ENCODE measurements around the gene XXYLT1.
"Not testable (repeated sequence)": the region's sequence is repeated elsewhere in the genome, so short reads cannot be mapped to it uniquely, and the experiment has no call there.

XXYLT1 gene

GRCh38 chr3:195042743-195043606 is 228.0 kb downstream of the XXYLT1 start:
- no peak for DNase-seq (ENCODE audit: low spot score)

- no peak for DNase-seq (ENCODE audit: low spot score)
Measured at GRCh38 chr3:195041871-195042742, 228.9 kb downstream of the XXYLT1 start.

GRCh38 chr3:195040773-195041520 is 230.0 kb downstream of the XXYLT1 start:
- DNase-seq (ENCODE audit: low spot score): no peak

GRCh38 chr3:195040094-195040493 is 230.9 kb downstream of the XXYLT1 start:
- DNase-seq (ENCODE audit: low spot score): no peak

- no peak for DNase-seq (ENCODE audit: low spot score)
Measured at GRCh38 chr3:195039180-195039843, 231.6 kb downstream of the XXYLT1 start.

- no peak for DNase-seq (ENCODE audit: low spot score)
Measured at GRCh38 chr3:195038161-195038560, 232.8 kb downstream of the XXYLT1 start.

- not testable (repeated sequence) for DNase-seq (ENCODE audit: low spot score)
Measured at GRCh38 chr3:195037586-195037985, 233.4 kb downstream of the XXYLT1 start.

GRCh38 chr3:195036974-195037373 is 234.0 kb downstream of the XXYLT1 start:
- DNase-seq (ENCODE audit: low spot score): no peak

- no peak for DNase-seq (ENCODE audit: low spot score)
Measured at GRCh38 chr3:195036574-195036973, 234.4 kb downstream of the XXYLT1 start.

- DNase-seq (ENCODE audit: low spot score): no peak
Measured at GRCh38 chr3:195036203-195036505, 234.8 kb downstream of the XXYLT1 start.

- DNase-seq (ENCODE audit: low spot score): no peak
Measured at GRCh38 chr3:195035345-195036202, 235.4 kb downstream of the XXYLT1 start.

GRCh38 chr3:195034541-195034940 is 236.4 kb downstream of the XXYLT1 start:
- no peak for DNase-seq (ENCODE audit: low spot score)

GRCh38 chr3:195034101-195034500 is 236.9 kb downstream of the XXYLT1 start:
- no peak for DNase-seq (ENCODE audit: low spot score)

- DNase-seq (ENCODE audit: low spot score): no peak
Measured at GRCh38 chr3:195033531-195034091, 237.3 kb downstream of the XXYLT1 start.

GRCh38 chr3:195032955-195033354 is 238.0 kb downstream of the XXYLT1 start:
- no peak for DNase-seq (ENCODE audit: low spot score)

GRCh38 chr3:195032106-195032759 is 238.7 kb downstream of the XXYLT1 start:
- no peak for DNase-seq (ENCODE audit: low spot score)

- DNase-seq (ENCODE audit: low spot score): no peak
Measured at GRCh38 chr3:195031574-195032003, 239.4 kb downstream of the XXYLT1 start.

GRCh38 chr3:195030791-195031321 is 240.1 kb downstream of the XXYLT1 start:
- no peak for DNase-seq (ENCODE audit: low spot score)

GRCh38 chr3:195028877-195029606 is 241.9 kb downstream of the XXYLT1 start:
- DNase-seq (ENCODE audit: low spot score): no peak

All from globus pallidus (tissue), 1 donor.